Measurements from ENCODE around the gene CLIP3. TPM values are rescaled to one million over a fixed set of nuclear protein-coding genes. Genes with fewer than 3 reads are reported as not detected.

Gene CLIP3
- total and polyA plus RNA-seq, 11 donors, result 1.3 to 8.0 (median 2.8) TPM

DNA sequence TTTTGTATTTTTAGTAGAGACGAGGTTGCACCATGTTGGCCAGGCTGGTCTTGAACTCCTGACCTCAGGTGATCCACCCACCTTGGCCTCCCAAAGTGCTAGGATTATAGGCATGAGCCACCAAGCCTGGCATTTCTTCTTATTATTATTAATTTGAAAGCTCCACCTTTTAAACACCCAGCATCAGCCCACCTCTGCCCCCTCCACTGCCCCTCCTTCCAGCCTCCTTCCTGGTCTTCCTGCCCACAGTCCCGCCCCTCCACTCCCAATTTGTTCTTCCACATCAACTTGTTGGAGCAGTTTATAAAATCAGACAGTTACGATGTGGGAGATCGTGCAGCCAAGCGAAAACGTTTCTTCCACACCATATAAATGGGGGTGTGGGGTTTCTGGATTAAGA lies 7.8 kb upstream of the CLIP3 start:
- Histone ChIP-seq H3K4me1 (peaks cover 0 to 7% (median 0%) of the 10 kb centered on the region in 12 donors), H3K27ac (peak overlapping the region in 1 of 12 donors; percentile 64), H3K36me3 (peaks cover 0 to 19% (median 8%) of the 10 kb centered on the region in 9 donors), H3K4me3 (no peak overlapping the region), H3K9me3 (no peaks in the 10 kb centered on the region), H3K27me3 (no peaks in the 10 kb centered on the region)
- TF ChIP-seq, protein P1, sequence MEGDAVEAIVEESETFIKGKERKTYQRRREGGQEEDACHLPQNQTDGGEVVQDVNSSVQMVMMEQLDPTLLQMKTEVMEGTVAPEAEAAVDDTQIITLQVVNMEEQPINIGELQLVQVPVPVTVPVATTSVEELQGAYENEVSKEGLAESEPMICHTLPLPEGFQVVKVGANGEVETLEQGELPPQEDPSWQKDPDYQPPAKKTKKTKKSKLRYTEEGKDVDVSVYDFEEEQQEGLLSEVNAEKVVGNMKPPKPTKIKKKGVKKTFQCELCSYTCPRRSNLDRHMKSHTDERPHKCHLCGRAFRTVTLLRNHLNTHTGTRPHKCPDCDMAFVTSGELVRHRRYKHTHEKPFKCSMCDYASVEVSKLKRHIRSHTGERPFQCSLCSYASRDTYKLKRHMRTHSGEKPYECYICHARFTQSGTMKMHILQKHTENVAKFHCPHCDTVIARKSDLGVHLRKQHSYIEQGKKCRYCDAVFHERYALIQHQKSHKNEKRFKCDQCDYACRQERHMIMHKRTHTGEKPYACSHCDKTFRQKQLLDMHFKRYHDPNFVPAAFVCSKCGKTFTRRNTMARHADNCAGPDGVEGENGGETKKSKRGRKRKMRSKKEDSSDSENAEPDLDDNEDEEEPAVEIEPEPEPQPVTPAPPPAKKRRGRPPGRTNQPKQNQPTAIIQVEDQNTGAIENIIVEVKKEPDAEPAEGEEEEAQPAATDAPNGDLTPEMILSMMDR (IDR thresholded peaks at IDR 0.05), result no peak
- TF ChIP-seq POLR2A (IDR thresholded peaks at IDR 0.05), result no peak
- intact Hi-C loops (cut with DNase I), result no loop called here
- 88 to 92% (median 90%) methylated on average over 6 of the region's 6 CpGs for WGBS, 4 donors
- ATAC-seq, result no peak
- no peak for DNase-seq

DNA sequence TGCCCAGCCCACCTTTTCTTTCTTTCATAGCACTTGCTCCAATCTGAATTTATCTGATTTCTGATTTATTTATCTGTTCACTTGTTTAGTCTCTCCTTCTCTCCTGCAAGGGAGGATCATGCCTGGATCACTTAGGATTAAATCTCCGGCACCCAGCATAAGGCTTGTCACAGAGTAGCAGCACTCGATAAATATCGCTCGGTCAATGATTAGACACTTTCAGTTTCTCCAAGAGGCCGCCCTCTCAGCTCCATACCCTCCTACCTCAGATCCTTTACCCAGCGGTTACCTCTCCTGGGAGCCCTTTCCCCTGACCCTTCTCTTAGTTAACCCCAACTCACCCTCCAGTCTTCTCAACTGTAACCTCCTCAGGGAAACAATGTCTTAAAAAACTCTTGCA lies 1.4 kb downstream of the CLIP3 start:
- H3K27ac ChIP-seq, result no peak overlapping the region
- H3K4me1 ChIP-seq, result peaks cover 0 to 15% (median 2%) of the 10 kb centered on the region in 12 donors
- WGBS, 4 donors, result 93 to 96% (median 95%) methylated on average over 6 of the region's 6 CpGs
- no peak overlapping the region for H3K4me3 ChIP-seq
- ATAC-seq (no peak), DNase-seq (no peak)
- TF ChIP-seq, protein P1 (IDR thresholded peaks at IDR 0.05), result no peak
- no peak for TF ChIP-seq POLR2A (IDR thresholded peaks at IDR 0.05)
- peaks cover 0 to 9% (median 0%) of the 10 kb centered on the region in 9 donors for H3K27me3 ChIP-seq
- H3K36me3 ChIP-seq, result peaks cover 0 to 13% (median 0%) of the 10 kb centered on the region in 9 donors
- intact Hi-C loops (cut with DNase I), result no loop called here
- H3K9me3 ChIP-seq, result no peaks in the 10 kb centered on the region

DNA sequence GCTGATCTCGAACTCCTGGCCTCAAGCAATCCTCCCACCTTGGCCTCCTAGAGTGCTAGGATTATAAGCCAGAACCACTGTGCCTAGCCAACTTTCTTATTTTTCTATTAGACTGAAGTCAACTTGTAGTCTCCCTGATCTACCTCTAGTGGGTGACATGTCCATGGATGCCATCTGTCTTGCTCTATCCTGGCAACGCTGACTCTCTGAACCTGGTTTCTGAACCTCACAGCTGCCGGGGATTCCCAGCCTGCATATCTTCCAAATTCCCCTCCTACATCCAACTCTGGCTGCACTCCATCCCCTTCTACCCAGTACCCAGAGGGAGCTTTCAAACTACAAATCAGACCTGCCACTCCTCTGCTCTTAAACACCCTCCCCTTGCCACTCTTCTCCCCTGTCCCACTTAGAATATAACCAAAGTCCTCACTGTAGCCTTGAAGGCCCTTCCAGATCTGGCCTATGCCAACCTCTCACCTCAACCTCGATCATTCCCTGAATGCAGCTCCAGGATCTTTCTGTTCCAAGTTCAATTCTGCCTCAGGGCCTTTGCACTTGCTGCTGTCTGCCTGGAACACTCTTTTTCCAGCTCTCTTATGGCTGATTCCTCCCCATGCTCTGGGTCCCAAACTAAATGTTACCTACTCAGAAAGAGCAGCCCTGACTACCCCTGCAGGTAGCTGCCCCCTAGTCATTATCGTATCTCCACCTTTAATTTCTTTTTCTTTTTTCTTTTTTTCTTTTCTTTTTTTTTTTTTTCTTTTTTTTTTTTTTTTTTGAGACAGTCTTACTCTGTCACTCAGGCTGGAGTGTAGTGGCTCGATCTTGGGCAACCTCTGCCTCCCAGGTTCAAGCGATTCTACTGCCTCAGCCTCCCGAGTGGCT lies 2.2 kb downstream of the CLIP3 start:
- intact Hi-C loops (cut with DNase I), result no loop called here
- H3K9me3 ChIP-seq, result no peaks in the 10 kb centered on the region
- no peak for TF ChIP-seq POLR2A (IDR thresholded peaks at IDR 0.05)
- TF ChIP-seq, protein P1 (IDR thresholded peaks at IDR 0.05), result peak in 1 of 12 donors; percentile 15
- peaks cover 0 to 15% (median 2%) of the 10 kb centered on the region in 12 donors for H3K4me1 ChIP-seq
- H3K36me3 ChIP-seq, result peaks cover 0 to 17% (median 0%) of the 10 kb centered on the region in 9 donors
- WGBS, 4 donors, result 84 to 91% (median 88%) methylated on average over 8 of the region's 8 CpGs
- H3K27me3 ChIP-seq, result peaks cover 0 to 9% (median 0%) of the 10 kb centered on the region in 9 donors
- no peak overlapping the region for H3K4me3 ChIP-seq
- DNase-seq, result no peak
- no peak for ATAC-seq
- H3K27ac ChIP-seq, result no peak overlapping the region

DNA sequence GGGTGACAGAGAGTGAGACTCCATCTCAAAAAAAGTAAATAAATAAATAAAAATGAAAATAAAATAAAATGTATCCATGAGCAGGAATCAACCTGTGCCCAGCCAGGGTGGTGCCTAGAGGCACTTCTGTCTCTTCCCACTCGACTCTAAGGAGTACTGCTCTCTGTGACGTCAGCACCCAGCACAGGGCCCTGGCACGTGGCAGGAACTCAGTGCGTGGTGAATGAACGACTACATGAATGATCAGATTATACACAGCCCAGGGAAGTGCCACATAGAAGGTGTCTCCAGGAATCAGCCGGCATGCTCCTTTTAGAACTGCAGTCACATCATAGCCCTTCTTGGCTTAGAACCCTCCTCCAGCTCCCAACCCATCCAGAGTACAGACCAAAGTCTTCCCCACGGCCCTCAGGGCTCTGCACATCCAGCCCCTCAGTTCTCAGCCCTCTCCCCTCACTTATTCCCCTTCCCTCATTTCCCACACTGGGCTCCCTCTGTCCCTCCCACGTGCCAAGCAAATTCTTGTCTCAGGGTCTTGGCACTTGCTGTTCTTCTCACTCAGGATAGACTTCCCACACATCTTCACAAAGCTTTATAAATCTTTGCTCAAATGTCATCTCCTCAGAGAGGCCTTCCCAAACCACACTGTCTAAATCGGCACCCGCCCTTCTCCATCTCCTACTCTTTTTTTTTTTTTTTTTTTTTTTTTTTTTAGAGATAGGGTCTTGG lies 4.2 kb downstream of the CLIP3 start:
- H3K27me3 ChIP-seq, result peaks cover 0 to 9% (median 0%) of the 10 kb centered on the region in 9 donors
- peaks cover 0 to 21% (median 4%) of the 10 kb centered on the region in 9 donors for H3K36me3 ChIP-seq
- ATAC-seq (no peak), DNase-seq (no peak)
- H3K27ac ChIP-seq, result no peak overlapping the region
- intact Hi-C loops (cut with DNase I), result no loop called here
- H3K9me3 ChIP-seq, result no peaks in the 10 kb centered on the region
- peaks cover 0 to 15% (median 2%) of the 10 kb centered on the region in 12 donors for H3K4me1 ChIP-seq
- TF ChIP-seq, protein P1 (IDR thresholded peaks at IDR 0.05), result no peak
- no peak for TF ChIP-seq POLR2A (IDR thresholded peaks at IDR 0.05)
- WGBS, 4 donors, result 79 to 87% (median 82%) methylated on average over 10 of the region's 10 CpGs
- no peak overlapping the region for H3K4me3 ChIP-seq

Data from heart left ventricle (tissue), 16 donors.